ENCODE measurements around the gene KCNQ1. TPM values are rescaled to one million over a fixed set of nuclear protein-coding genes. Genes with fewer than 3 reads are reported as not detected.
A peak's percentile ranks its signal among the peaks of the same experiment; 100 is the strongest.

The KCNQ1 gene
- total RNA-seq, 3 donors from 2014 or later, result 15.5 to 44.7 (median 37.4) TPM

- Histone ChIP-seq H3K36me3 (ENCODE audit: low read depth) (no peaks in the 10 kb centered on the region), H3K4me3 (no peak overlapping the region), H3K9me3 (no peaks in the 10 kb centered on the region), H3K4me1 (ENCODE audit: low read depth) (no peaks in the 10 kb centered on the region)
- DNase-seq (no peak), ATAC-seq (peak; percentile 24)
- TF ChIP-seq, protein P1, sequence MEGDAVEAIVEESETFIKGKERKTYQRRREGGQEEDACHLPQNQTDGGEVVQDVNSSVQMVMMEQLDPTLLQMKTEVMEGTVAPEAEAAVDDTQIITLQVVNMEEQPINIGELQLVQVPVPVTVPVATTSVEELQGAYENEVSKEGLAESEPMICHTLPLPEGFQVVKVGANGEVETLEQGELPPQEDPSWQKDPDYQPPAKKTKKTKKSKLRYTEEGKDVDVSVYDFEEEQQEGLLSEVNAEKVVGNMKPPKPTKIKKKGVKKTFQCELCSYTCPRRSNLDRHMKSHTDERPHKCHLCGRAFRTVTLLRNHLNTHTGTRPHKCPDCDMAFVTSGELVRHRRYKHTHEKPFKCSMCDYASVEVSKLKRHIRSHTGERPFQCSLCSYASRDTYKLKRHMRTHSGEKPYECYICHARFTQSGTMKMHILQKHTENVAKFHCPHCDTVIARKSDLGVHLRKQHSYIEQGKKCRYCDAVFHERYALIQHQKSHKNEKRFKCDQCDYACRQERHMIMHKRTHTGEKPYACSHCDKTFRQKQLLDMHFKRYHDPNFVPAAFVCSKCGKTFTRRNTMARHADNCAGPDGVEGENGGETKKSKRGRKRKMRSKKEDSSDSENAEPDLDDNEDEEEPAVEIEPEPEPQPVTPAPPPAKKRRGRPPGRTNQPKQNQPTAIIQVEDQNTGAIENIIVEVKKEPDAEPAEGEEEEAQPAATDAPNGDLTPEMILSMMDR (IDR thresholded peaks at IDR 0.05), result no peak
- intact Hi-C loops (cut with DNase I, micrococcal nuclease), result no loop called here
These were observed 278.1 kb downstream of the KCNQ1 start for GRCh38 chr11:2722955-2723354.

- no peak overlapping the region for H3K4me3 ChIP-seq
- ATAC-seq, result no peak
- no peaks in the 10 kb centered on the region for H3K36me3 ChIP-seq (ENCODE audit: low read depth)
- no peak for DNase-seq
- H3K9me3 ChIP-seq, result no peaks in the 10 kb centered on the region
- intact Hi-C loops (cut with DNase I, micrococcal nuclease), result no loop called here
- no peaks in the 10 kb centered on the region for H3K4me1 ChIP-seq (ENCODE audit: low read depth)
- TF ChIP-seq, protein P1 (IDR thresholded peaks at IDR 0.05), result no peak
These were observed 279.3 kb downstream of the KCNQ1 start for GRCh38 chr11:2724104-2724503.

GRCh38 chr11:2724653-2725367 is 280.0 kb downstream of the KCNQ1 start:
- DNase-seq (no peak), ATAC-seq (no peak)
- no peaks in the 10 kb centered on the region for H3K36me3 ChIP-seq (ENCODE audit: low read depth)
- intact Hi-C loops (cut with DNase I, micrococcal nuclease), result no loop called here
- H3K9me3 ChIP-seq, result no peaks in the 10 kb centered on the region
- H3K4me3 ChIP-seq, result no peak overlapping the region
- TF ChIP-seq, protein P1 (IDR thresholded peaks at IDR 0.05), result no peak
- no peaks in the 10 kb centered on the region for H3K4me1 ChIP-seq (ENCODE audit: low read depth)

DNA sequence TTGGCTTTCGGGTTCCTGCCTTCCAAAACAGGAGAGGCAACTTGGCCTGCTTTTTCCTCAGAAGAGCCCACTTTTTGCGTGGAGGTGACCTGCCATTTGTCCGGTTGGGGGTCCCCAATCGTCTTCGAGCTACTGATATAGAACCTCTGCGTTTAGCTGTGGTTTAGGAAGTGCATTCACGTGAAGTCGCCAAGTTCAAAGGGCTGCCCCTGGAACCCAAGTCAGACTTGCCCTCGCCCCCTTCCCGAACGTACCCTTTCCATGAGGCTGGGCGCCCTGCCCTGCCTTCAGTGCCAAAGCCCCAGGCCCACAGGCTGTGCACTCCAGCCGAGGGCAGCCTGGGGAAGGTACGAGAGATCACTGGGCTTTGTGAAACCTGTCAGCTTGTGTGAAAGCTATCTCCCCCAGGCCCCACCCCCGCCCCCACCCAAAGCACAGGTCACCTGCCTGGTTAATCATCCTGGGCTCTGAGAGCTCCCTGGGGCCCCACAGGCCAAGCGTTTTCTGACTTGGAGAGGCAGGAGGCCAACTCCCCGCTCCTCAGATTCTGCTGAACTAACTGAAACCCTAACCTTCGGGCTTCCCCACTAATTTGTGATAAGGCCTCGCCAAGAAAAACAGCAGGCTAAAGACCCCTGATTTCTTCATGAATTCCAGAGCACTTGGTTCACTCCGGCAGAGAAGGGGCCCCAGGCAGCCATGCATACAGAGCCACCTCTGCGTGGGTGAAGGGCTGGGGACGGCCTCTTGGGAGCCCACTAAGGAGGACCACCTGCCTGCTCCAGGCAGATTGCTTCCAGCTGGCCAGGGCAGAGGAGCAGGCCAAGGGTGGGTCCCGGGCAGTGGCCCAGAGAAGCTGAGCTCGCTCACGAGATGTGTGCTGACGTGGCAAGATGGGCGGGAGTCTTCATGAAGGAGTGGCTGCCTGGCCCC is 280.8 kb downstream of the KCNQ1 start:
- ATAC-seq, result no peak
- Histone ChIP-seq H3K9me3 (no peaks in the 10 kb centered on the region), H3K4me1 (ENCODE audit: low read depth) (no peaks in the 10 kb centered on the region), H3K36me3 (ENCODE audit: low read depth) (no peaks in the 10 kb centered on the region), H3K4me3 (no peak overlapping the region)
- intact Hi-C loops (cut with DNase I, micrococcal nuclease), result no loop called here
- DNase-seq, result peak in 1 of 3 donors; percentile 19
- TF ChIP-seq, protein P1 (IDR thresholded peaks at IDR 0.05), result no peak

DNA sequence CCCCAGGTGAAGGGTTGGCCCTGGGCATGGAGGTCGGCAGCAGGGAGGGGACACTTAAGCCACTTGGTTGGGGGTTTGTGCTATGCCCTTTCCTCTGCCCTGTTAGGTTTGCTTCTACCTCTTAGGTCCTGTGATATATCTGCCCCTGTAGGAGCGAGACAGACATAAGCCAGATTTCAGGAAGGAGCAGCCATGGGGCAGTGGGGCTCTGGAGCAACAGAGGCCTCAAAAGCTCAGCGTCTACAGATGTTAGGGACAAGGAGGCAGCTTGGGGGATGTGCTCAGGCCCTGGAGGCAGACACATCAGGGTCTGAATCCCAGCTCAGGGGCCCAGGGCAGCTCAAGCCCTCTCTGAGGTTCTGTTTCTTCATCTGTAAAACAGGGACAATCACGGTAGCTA is 282.2 kb downstream of the KCNQ1 start:
- no peaks in the 10 kb centered on the region for H3K4me1 ChIP-seq (ENCODE audit: low read depth)

More for the DNA sequence above, 282.2 kb downstream of the KCNQ1 start:
- ATAC-seq (no peak), DNase-seq (no peak)
- H3K36me3 ChIP-seq (ENCODE audit: low read depth), result no peaks in the 10 kb centered on the region
- intact Hi-C loops (cut with DNase I, micrococcal nuclease), result no loop called here
- H3K4me3 ChIP-seq, result no peak overlapping the region
- no peaks in the 10 kb centered on the region for H3K9me3 ChIP-seq
- TF ChIP-seq, protein P1 (IDR thresholded peaks at IDR 0.05), result no peak
